SKM-1 (cell line): Measurements from ENCODE around the gene TLR5.
A peak's percentile ranks its signal among the peaks of the same experiment; 100 is the strongest.

Experiments used
- DNase-seq: peaks from one replicate; lab custom pipeline; 2025; ENCODE audit not compliant: unreplicated experiment; lab: John Stamatoyannopoulos, UW

Gene TLR5

GRCh38 chr1:223116950-223117349 lies 26.1 kb downstream of the TLR5 start:
- DNase-seq = no peak

GRCh38 chr1:223114871-223115270 lies 28.2 kb downstream of the TLR5 start:
- DNase-seq = no peak

- no peak for DNase-seq
Observed at GRCh38 chr1:223110952-223111351, 32.1 kb downstream of the TLR5 start.

DNA sequence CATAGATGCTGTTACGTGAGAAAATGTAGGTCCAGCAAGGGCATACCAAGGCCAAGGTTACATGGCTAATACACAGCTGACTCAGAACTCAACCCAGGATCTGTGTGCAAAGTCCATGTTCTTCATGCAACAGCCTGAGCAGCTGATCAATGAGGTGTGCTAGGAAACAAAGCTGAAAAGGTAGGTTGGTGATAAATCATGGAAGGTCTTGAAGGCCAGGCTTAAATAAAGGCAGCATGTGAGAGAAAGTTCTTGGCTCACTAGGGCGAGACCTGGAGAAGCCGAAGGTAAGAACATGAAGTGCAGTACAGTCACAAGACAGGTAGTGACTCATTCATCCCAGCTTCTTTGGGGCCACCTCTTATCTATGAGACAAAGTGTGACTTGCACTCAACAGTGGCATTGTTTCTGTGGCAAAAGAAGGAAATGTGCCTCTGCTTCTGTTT lies 33.4 kb downstream of the TLR5 start:
- no peak for DNase-seq

DNA sequence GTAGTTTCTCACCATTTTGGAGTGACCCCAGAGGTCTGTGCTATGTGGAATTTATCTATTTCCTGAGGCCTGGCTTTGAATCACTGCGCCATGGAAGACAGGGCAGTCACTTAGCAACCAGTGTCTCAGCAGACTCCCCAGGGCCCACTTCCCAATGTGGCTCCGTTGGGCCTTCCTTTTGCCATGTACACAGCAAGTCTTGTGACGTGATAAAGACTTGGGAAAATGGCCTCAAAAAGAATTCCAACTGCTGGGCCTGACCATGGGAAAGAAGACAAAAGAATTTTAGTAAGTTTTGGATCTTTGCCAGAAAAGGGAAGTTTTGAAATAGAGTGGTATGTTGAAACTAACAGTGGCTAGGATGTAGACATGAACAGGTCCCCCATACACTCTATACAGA lies 36.2 kb downstream of the TLR5 start:
- peak; percentile 52 for DNase-seq

GRCh38 chr1:223105568-223105967 lies 37.5 kb downstream of the TLR5 start:
- DNase-seq = no peak

DNA sequence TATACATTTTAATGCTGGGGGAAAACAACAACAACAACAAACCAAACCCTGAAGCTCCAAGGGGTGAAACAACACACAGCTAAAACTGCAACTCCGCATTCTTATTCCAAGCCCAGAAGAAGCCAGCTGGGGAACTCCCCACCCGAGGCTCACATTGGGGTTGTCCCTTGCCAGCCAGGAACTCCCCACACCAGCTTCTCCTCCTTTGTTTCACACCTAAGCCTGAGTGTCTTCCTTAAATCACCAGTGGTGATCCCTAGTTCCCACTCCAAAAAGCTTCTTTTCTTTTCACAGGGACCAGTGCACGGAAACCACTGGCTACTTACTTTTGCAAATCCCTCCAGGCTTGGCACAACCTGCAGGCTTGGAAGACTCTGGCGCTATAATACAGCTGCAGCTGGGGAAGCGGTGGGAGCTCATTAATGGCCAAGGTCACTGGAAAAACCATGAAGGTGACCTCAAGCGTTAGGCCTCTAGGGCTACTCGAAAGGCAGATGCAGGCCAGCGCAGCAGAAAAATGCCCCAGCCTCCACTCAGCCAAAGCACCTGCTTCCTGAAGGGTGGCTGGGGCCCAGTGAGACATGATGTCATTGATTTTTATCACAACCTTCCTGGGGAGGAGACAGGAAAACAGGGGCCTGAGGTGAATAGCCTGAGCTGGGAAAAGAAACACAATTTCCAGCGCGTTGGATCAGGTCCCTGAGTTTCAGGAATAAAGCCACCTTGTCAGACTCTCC lies 40.1 kb downstream of the TLR5 start:
- no peak for DNase-seq

GRCh38 chr1:223097713-223098112 lies 45.3 kb downstream of the TLR5 start:
- DNase-seq = no peak

DNA sequence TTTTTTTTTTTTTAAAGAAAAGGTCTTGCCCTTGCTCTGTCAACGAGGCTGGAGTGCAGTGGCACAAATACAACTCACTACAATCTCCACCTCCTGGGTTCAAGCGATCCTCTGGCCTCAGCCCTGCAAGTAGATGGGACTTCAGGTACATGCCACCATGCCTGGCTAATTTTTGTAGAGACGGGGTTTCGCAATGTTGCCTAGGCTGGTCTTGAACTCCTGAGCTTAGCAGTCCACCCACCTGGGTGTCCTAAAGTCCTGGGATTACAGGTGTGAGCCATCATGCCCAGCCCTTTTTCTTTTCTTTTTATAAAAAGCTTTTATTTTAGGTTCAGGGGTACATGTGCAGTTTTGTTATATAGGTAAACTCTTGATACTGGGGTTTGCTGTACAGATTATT lies 47.2 kb downstream of the TLR5 start:
- DNase-seq = no peak

GRCh38 chr1:223091896-223092295 lies 51.2 kb downstream of the TLR5 start:
- DNase-seq = no peak

GRCh38 chr1:223089250-223089649 lies 53.8 kb downstream of the TLR5 start:
- DNase-seq = no peak

DNA sequence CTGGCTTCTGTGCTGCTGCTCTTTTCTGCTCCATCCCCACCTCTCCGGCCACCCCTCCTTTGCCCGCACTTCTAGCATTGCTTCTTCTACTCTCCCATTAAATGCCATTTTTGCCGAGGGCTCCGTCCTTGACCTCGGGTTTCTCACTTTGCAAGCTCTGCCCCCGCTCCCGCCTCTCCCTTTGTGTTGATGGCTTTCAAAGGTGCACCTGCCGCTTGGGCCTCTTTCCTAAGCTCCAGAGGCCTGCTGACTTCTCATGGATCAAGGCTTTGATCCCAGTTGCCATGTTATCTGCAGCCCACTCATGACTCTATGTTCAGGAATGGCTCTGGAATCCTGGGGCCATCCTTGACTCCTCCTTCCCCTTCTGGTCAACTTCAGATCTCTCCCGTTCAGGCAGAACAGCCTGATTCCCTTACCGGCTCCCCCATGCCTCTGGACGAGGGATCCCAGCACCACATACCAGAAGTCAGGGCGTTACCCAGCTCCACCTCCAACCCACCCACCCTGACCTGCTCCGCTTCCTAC lies 54.3 kb downstream of the TLR5 start:
- no peak for DNase-seq

GRCh38 chr1:223087291-223088255 lies 55.5 kb downstream of the TLR5 start:
- no peak for DNase-seq

DNA sequence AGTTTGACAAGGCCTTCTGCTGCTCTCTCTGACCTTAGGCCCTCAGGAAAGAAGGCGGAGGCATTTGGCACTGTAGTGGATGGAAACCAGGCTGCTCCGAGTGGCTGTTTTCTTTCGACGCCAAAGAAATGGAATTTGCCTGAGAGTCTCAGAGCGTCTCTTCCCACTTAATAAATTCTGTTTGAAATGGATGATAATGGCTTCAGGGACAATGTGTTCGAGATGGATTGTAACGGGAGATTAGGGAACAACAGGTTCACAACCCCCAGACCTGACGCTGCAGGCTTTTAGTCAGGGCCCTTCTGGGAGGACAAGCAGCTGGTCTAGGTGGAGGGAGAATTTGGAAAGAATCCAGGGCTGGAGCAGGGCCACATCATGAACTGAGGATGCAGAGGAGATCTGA lies 58.6 kb downstream of the TLR5 start:
- DNase-seq = no peak

GRCh38 chr1:223083831-223084230 lies 59.2 kb downstream of the TLR5 start:
- DNase-seq = no peak

- no peak for DNase-seq
Observed at GRCh38 chr1:223082914-223083313, 60.1 kb downstream of the TLR5 start.

DNA sequence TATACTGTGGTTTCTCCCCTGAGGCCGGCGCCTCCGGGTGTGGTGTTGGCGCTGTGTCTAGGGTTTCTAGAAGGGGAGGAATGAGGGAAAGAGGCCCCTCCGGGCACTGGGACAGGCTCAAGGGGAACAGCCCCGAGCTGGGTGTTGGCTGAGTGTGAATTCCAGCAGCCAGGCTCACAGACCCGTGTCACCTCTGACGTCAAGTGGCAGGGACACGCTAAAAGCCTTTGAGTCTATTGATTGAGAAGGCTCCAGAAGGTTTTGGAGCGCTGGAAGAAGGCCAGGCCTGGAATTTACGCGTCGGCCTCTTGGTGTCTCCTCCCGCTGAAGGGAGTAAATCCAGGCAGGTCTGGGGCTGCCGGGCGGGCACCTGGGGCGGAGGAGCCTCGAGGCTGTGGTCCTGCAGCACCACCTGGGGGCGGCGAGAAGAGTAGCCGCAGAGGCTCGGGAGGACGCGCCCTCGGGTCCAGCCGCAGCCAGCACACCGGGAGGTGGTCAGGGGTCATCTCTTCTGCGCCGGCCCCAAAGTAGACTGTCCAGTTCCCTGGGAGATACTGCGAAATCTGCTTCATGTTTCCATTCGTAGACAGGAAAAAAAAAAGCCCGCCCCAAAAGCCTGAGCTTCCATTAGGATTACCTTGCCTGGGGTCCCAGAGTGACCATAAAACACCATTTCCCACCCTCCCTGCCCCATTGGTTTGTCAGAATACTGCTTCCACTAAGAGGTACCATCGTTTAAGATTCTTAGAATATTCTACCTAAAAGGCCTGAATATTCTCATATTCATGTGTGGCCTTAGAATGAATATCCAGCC lies 61.7 kb downstream of the TLR5 start:
- peak; percentile 94 for DNase-seq

- no peak for DNase-seq
Observed at GRCh38 chr1:223079498-223079897, 63.5 kb downstream of the TLR5 start.

DNA sequence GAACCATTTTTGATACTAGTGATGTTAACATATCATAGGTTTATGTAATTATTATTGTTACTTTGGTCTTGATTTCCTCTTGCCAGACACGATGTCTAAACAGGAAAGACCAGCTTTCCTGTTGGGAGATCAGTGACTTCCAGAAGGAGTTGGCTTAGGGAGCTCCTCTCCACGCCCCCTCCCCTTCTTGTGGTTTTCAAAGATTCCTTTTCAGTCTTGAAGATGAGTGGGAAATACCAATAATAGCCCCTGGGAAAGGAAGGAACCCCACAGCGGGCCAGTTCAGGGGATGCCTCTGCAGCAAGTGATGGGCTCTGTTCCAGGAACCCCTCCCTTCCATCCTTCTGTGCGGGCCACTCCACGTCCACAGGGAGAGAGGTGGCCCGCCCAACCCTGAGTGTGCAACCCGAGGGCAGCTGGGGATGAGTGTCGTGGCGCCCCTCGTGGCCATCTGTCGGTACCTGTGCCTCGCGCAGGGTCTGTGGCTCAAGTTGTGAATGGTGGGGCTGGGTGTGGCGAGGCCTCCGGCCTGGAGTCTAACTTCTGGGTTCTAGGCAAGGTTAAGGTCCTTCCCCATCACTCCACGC lies 65.7 kb downstream of the TLR5 start:
- DNase-seq = no peak

- no peak for DNase-seq
Observed at GRCh38 chr1:223076362-223076761, 66.7 kb downstream of the TLR5 start.

GRCh38 chr1:223075834-223076233 lies 67.2 kb downstream of the TLR5 start:
- DNase-seq = no peak
